ENCODE data around the gene CFDP1.

The CFDP1 gene

DNA sequence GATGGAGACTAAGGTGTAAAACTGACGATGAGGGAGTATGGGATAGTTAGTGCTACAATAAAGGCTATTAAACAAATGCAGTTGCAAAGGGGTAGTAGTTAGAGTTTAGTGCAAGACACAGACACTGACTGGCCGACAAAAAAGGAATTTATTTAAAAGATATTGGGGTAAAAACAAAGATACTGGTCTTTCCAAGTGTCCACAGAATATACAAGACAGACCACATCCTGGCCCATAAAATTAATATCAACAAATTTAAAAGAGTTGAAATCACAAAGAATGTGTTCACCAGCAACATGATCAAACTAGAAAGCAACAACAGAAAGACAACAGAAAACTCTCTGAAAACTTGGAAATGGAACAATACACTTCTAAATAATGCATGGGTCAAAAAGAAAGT is 54.7 kb downstream of the CFDP1 start:
- no peak overlapping the region for H3K4me3 ChIP-seq (ENCODE audit: low read length)
- H3K36me3 ChIP-seq (ENCODE audit: insufficient read depth, low read depth, low read length) = peaks cover 40% of the 10 kb centered on the region
- no peaks in the 10 kb centered on the region for H3K9me3 ChIP-seq (ENCODE audit: insufficient read depth, low read depth, low read length)
- H3K9ac ChIP-seq (ENCODE audit: low read depth, low read length) = no peak overlapping the region
- H3K27me3 ChIP-seq (ENCODE audit: insufficient read depth, low read length) = no peaks in the 10 kb centered on the region
- H3K4me1 ChIP-seq (ENCODE audit: insufficient read depth, low read length) = peaks cover 15% of the 10 kb centered on the region
- no peak overlapping the region for H3K27ac ChIP-seq (ENCODE audit: low read length)

- no peaks in the 10 kb centered on the region for H3K9me3 ChIP-seq (ENCODE audit: insufficient read depth, low read depth, low read length)
- H3K27me3 ChIP-seq (ENCODE audit: insufficient read depth, low read length) = no peaks in the 10 kb centered on the region
- H3K4me3 ChIP-seq (ENCODE audit: low read length) = no peak overlapping the region
- H3K36me3 ChIP-seq (ENCODE audit: insufficient read depth, low read depth, low read length) = peaks cover 36% of the 10 kb centered on the region
- H3K27ac ChIP-seq (ENCODE audit: low read length) = no peak overlapping the region
- no peak overlapping the region for H3K9ac ChIP-seq (ENCODE audit: low read depth, low read length)
- H3K4me1 ChIP-seq (ENCODE audit: insufficient read depth, low read length) = peaks cover 15% of the 10 kb centered on the region
Measured at GRCh38 chr16:75377729-75378386, 55.4 kb downstream of the CFDP1 start.

DNA sequence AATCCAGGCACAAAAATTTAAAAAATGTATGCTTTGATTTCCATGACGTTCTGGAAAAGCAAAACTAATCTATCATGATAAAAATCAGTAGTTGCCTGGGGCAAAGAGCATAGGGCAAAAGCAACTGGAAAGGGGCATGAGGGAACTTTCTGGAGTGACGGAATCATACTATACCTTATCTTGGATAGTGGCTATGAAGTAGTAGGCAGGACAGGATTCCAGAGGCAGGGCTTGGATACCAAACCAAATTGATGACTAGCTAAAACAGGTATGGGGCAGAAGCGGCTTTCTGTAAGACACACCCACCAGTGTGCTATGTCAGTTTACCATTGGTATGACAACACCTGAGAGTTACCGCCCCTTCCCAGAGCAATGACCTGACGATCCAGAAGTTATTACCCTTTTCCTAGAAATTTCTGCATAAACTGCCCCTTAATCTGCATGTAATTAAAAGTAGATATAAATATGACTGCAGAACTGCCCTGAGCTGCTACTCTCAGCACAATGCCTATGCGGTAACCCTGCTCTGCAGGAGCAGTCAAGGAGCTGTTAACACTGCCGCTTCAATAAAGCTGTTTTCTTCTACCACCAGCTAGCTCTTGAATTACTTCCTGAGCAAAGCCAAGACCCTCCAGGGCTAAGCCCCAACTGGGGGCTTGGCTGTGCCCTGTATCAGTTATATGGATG is 56.7 kb downstream of the CFDP1 start:
- Histone ChIP-seq H3K4me1 (ENCODE audit: insufficient read depth, low read length) (peaks cover 15% of the 10 kb centered on the region), H3K9ac (ENCODE audit: low read depth, low read length) (no peak overlapping the region), H3K27me3 (ENCODE audit: insufficient read depth, low read length) (no peaks in the 10 kb centered on the region), H3K4me3 (ENCODE audit: low read length) (no peak overlapping the region), H3K9me3 (ENCODE audit: insufficient read depth, low read depth, low read length) (no peaks in the 10 kb centered on the region), H3K27ac (ENCODE audit: low read length) (no peak overlapping the region), H3K36me3 (ENCODE audit: insufficient read depth, low read depth, low read length) (peaks cover 28% of the 10 kb centered on the region)

DNA sequence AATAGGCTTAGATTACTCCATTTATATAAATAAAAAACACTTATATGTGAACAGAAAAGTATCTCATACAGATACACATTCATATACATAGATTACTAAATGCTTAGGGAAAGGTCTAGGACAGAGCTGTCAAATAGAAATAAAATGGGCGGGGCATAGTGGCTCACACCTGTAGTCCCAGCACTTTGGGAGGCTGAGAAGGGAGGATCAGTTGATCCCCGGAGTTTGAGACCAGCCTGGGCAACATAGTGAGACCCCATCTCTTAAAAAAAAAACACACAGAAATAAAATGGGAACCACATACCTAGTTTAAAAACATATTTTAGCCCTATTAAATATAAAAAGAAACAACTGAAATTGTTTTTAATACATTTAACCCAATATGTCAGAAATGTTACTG is 58.9 kb downstream of the CFDP1 start:
- Histone ChIP-seq H3K27me3 (ENCODE audit: insufficient read depth, low read length) (no peaks in the 10 kb centered on the region), H3K4me3 (ENCODE audit: low read length) (no peak overlapping the region), H3K9me3 (ENCODE audit: insufficient read depth, low read depth, low read length) (no peaks in the 10 kb centered on the region), H3K4me1 (ENCODE audit: insufficient read depth, low read length) (peaks cover 15% of the 10 kb centered on the region), H3K36me3 (ENCODE audit: insufficient read depth, low read depth, low read length) (peaks cover 20% of the 10 kb centered on the region), H3K9ac (ENCODE audit: low read depth, low read length) (no peak overlapping the region), H3K27ac (ENCODE audit: low read length) (no peak overlapping the region)

DNA sequence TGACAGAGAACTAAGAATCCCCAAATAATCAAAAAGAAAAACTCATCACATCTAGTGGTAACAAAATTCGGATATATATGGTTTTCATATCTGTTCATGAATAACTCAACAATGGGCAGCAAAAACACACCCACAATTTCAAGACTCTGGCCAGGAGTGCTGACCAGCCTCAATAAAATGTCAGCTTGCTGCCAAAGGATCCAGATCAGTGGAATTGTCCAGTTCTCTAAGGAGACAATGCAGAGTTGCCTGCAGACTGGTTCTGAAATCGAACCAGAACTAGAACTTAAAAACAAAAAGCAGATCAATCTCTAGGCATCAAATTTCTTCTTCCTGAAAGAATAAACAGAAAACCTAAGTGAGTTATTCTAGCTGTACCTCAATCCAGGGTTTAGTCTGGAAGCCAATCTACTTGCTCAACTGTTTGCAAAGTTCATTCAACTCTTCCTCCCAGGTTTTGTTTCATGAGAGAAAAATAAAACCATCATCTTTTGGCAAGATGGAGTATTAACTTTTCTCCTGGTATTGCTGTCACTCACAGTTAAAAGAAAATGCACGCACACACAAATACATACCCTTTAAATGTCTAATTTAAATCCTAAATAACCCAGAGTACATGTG is 61.0 kb downstream of the CFDP1 start:
- H3K4me1 ChIP-seq (ENCODE audit: insufficient read depth, low read length) = peaks cover 9% of the 10 kb centered on the region
- no peak overlapping the region for H3K9ac ChIP-seq (ENCODE audit: low read depth, low read length)
- no peak overlapping the region for H3K27ac ChIP-seq (ENCODE audit: low read length)
- no peak overlapping the region for H3K4me3 ChIP-seq (ENCODE audit: low read length)
- no peaks in the 10 kb centered on the region for H3K27me3 ChIP-seq (ENCODE audit: insufficient read depth, low read length)
- H3K9me3 ChIP-seq (ENCODE audit: insufficient read depth, low read depth, low read length) = no peaks in the 10 kb centered on the region
- peaks cover 10% of the 10 kb centered on the region for H3K36me3 ChIP-seq (ENCODE audit: insufficient read depth, low read depth, low read length)

- Histone ChIP-seq H3K9ac (ENCODE audit: low read depth, low read length) (no peak overlapping the region), H3K4me3 (ENCODE audit: low read length) (no peak overlapping the region), H3K27me3 (ENCODE audit: insufficient read depth, low read length) (no peaks in the 10 kb centered on the region), H3K27ac (ENCODE audit: low read length) (no peak overlapping the region), H3K36me3 (ENCODE audit: insufficient read depth, low read depth, low read length) (peaks cover 4% of the 10 kb centered on the region), H3K9me3 (ENCODE audit: insufficient read depth, low read depth, low read length) (no peaks in the 10 kb centered on the region), H3K4me1 (ENCODE audit: insufficient read depth, low read length) (no peaks in the 10 kb centered on the region)
Measured at GRCh38 chr16:75371171-75371570, 62.1 kb downstream of the CFDP1 start.

DNA sequence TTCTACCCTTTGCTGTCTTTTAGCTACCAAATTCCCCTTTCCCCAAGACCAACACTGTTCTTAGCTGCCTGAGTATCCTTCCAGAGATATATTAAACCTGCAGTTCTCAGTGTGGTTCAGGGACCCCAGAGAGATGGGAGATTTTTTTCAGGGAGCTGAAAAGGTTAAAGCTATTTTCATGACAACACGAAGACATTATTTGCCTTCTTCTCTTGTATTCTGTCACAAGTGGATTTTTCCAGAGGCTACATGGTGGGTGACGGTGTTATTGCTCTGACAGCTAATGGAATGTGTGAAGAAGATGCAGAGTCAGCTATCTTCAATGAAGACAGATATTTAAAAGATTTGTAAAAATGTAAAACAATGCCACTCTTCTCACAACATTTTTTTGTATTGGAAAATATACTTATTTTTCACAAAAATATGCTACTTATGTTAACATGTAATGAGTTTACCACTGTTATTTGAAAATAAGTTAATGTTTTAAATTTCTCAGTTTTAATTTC is 69.0 kb downstream of the CFDP1 start:
- Histone ChIP-seq H3K4me3 (ENCODE audit: low read length) (no peak overlapping the region), H3K27me3 (ENCODE audit: insufficient read depth, low read length) (no peaks in the 10 kb centered on the region), H3K27ac (ENCODE audit: low read length) (no peak overlapping the region), H3K9me3 (ENCODE audit: insufficient read depth, low read depth, low read length) (no peaks in the 10 kb centered on the region), H3K4me1 (ENCODE audit: insufficient read depth, low read length) (no peaks in the 10 kb centered on the region), H3K9ac (ENCODE audit: low read depth, low read length) (no peak overlapping the region), H3K36me3 (ENCODE audit: insufficient read depth, low read depth, low read length) (peaks cover 12% of the 10 kb centered on the region; the same call in 1 of the 2 replicates)

DNA sequence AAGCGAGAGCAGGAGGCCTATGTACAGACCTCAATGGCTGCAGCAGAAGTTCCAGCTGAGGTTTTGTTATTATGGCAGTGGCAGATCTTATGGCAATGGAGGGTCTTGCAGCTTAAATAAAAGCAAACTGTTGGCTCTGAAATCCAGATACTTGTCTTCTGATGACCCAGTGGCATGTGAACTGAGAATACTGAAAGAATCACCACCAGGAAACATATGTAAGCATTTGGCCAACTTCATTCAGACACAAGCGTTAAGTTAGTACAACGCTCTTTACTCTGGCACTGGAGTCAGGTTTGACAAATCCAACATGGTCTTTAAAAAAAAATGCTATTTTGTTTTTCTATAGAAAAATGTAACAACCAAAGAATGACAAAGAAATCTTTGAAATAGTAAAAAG is 70.5 kb downstream of the CFDP1 start:
- no peak overlapping the region for H3K4me3 ChIP-seq (ENCODE audit: low read length)
- H3K27me3 ChIP-seq (ENCODE audit: insufficient read depth, low read length) = no peaks in the 10 kb centered on the region
- peaks cover 12% of the 10 kb centered on the region; the same call in 1 of the 2 replicates for H3K36me3 ChIP-seq (ENCODE audit: insufficient read depth, low read depth, low read length)
- no peak overlapping the region for H3K27ac ChIP-seq (ENCODE audit: low read length)
- no peaks in the 10 kb centered on the region for H3K9me3 ChIP-seq (ENCODE audit: insufficient read depth, low read depth, low read length)
- H3K4me1 ChIP-seq (ENCODE audit: insufficient read depth, low read length) = no peaks in the 10 kb centered on the region
- H3K9ac ChIP-seq (ENCODE audit: low read depth, low read length) = no peak overlapping the region

GRCh38 chr16:75361936-75362335 is 71.4 kb downstream of the CFDP1 start:
- H3K4me1 ChIP-seq (ENCODE audit: insufficient read depth, low read length) = no peaks in the 10 kb centered on the region
- H3K9me3 ChIP-seq (ENCODE audit: insufficient read depth, low read depth, low read length) = no peaks in the 10 kb centered on the region
- no peak overlapping the region for H3K9ac ChIP-seq (ENCODE audit: low read depth, low read length)
- no peak overlapping the region for H3K4me3 ChIP-seq (ENCODE audit: low read length)
- peaks cover 12% of the 10 kb centered on the region; the same call in 1 of the 2 replicates for H3K36me3 ChIP-seq (ENCODE audit: insufficient read depth, low read depth, low read length)
- no peak overlapping the region for H3K27ac ChIP-seq (ENCODE audit: low read length)
- H3K27me3 ChIP-seq (ENCODE audit: insufficient read depth, low read length) = no peaks in the 10 kb centered on the region

- H3K9ac ChIP-seq (ENCODE audit: low read depth, low read length) = no peak overlapping the region
- H3K4me3 ChIP-seq (ENCODE audit: low read length) = no peak overlapping the region
- H3K27ac ChIP-seq (ENCODE audit: low read length) = no peak overlapping the region
- H3K27me3 ChIP-seq (ENCODE audit: insufficient read depth, low read length) = no peaks in the 10 kb centered on the region
- no peaks in the 10 kb centered on the region for H3K4me1 ChIP-seq (ENCODE audit: insufficient read depth, low read length)
- H3K9me3 ChIP-seq (ENCODE audit: insufficient read depth, low read depth, low read length) = no peaks in the 10 kb centered on the region
- H3K36me3 ChIP-seq (ENCODE audit: insufficient read depth, low read depth, low read length) = no peaks in the 10 kb centered on the region
Measured at GRCh38 chr16:75354170-75354569, 79.1 kb downstream of the CFDP1 start.

- Histone ChIP-seq H3K27ac (ENCODE audit: low read length) (no peak overlapping the region), H3K4me3 (ENCODE audit: low read length) (no peak overlapping the region), H3K9me3 (ENCODE audit: insufficient read depth, low read depth, low read length) (no peaks in the 10 kb centered on the region), H3K27me3 (ENCODE audit: insufficient read depth, low read length) (no peaks in the 10 kb centered on the region), H3K4me1 (ENCODE audit: insufficient read depth, low read length) (no peaks in the 10 kb centered on the region), H3K36me3 (ENCODE audit: insufficient read depth, low read depth, low read length) (no peaks in the 10 kb centered on the region), H3K9ac (ENCODE audit: low read depth, low read length) (no peak overlapping the region)
Measured at GRCh38 chr16:75351183-75351582, 82.1 kb downstream of the CFDP1 start.

GRCh38 chr16:75345711-75346110 is 87.6 kb downstream of the CFDP1 start:
- peaks cover 11% of the 10 kb centered on the region; the same call in 1 of the 2 replicates for H3K4me1 ChIP-seq (ENCODE audit: insufficient read depth, low read length)
- H3K9ac ChIP-seq (ENCODE audit: low read depth, low read length) = no peak overlapping the region
- H3K9me3 ChIP-seq (ENCODE audit: insufficient read depth, low read depth, low read length) = no peaks in the 10 kb centered on the region
- no peaks in the 10 kb centered on the region for H3K27me3 ChIP-seq (ENCODE audit: insufficient read depth, low read length)
- peaks cover 9% of the 10 kb centered on the region; the same call in 1 of the 2 replicates for H3K36me3 ChIP-seq (ENCODE audit: insufficient read depth, low read depth, low read length)
- no peak overlapping the region for H3K27ac ChIP-seq (ENCODE audit: low read length)
- H3K4me3 ChIP-seq (ENCODE audit: low read length) = no peak overlapping the region

Measured in iPS-20b (cell line).